Stomach smooth muscle (tissue), 2 donors: Measurements from ENCODE around the gene PRSS53.
"Not testable (repeated sequence)": the region's sequence is repeated elsewhere in the genome, so short reads cannot be mapped to it uniquely, and the experiment has no call there.

Source experiments
- H3K27ac ChIP-seq: one replicate; pipeline ENCODE4 v1.7.0; 2013; ENCODE audit warnings: mild to moderate bottlenecking, low read length, inconsistent platforms
- H3K27me3 ChIP-seq, 2 donors: one replicate each; pipeline ENCODE4 v1.7.0; 2013; ENCODE audit warnings: low read length in 2 of 2; ENCODE audit not compliant: insufficient read depth in 2 of 2, control insufficient read depth in 1 of 2
- H3K36me3 ChIP-seq, 2 donors: one replicate each; pipeline ENCODE4 v1.7.0; 2013; ENCODE audit warnings: low read length in 2 of 2; ENCODE audit not compliant: control insufficient read depth in 2 of 2, insufficient read depth in 2 of 2
- H3K4me1 ChIP-seq: one replicate; pipeline ENCODE4 v1.7.0; 2013; ENCODE audit warnings: low read length; ENCODE audit not compliant: control insufficient read depth, insufficient read depth
- H3K4me3 ChIP-seq, 2 donors: one replicate each; pipeline ENCODE4 v1.7.0; 2013; ENCODE audit warnings: low read length in 2 of 2
- H3K9ac ChIP-seq, 2 donors: one replicate each; pipeline ENCODE4 v1.7.0; 2013; ENCODE audit warnings: low read length in 2 of 2, mild to moderate bottlenecking in 1 of 2
- H3K9me3 ChIP-seq, 2 donors: one replicate each; pipeline ENCODE4 v1.7.0; 2013; ENCODE audit warnings: low read length in 2 of 2; ENCODE audit not compliant: control insufficient read depth in 2 of 2
- donor health status: healthy.
- donor health status: Pancreatic carcinoma.

PRSS53 gene

DNA sequence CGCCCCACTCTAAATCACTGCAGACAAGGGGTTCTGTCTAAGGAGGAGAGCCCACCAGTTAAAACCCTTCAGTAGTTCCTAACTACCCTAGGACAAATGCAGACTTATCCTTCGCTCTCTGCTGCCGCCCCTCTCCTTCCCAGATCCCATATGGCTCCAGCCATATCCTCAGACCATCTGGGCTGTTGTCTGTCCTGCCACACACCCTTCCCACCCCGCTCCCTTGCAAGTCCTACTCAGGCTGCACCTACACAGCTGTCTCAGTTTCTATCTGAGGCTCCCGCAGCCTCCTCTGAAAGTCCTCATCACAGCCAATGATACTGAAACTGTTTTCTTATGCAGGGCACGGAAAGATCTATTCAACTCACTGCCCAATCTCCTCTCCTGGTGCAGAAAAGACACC is 18.7 kb upstream of the PRSS53 start:
- H3K9ac ChIP-seq, result no peak overlapping the region
- H3K9me3 ChIP-seq, result no peaks in the 10 kb centered on the region
- no peak overlapping the region for H3K27ac ChIP-seq
- H3K4me3 ChIP-seq, result peak overlapping the region; percentile 77 to 86
- H3K36me3 ChIP-seq, result peaks cover 17 to 23% of the 10 kb centered on the region in 2 donors
- peaks cover 24% of the 10 kb centered on the region for H3K4me1 ChIP-seq
- no peaks in the 10 kb centered on the region for H3K27me3 ChIP-seq

DNA sequence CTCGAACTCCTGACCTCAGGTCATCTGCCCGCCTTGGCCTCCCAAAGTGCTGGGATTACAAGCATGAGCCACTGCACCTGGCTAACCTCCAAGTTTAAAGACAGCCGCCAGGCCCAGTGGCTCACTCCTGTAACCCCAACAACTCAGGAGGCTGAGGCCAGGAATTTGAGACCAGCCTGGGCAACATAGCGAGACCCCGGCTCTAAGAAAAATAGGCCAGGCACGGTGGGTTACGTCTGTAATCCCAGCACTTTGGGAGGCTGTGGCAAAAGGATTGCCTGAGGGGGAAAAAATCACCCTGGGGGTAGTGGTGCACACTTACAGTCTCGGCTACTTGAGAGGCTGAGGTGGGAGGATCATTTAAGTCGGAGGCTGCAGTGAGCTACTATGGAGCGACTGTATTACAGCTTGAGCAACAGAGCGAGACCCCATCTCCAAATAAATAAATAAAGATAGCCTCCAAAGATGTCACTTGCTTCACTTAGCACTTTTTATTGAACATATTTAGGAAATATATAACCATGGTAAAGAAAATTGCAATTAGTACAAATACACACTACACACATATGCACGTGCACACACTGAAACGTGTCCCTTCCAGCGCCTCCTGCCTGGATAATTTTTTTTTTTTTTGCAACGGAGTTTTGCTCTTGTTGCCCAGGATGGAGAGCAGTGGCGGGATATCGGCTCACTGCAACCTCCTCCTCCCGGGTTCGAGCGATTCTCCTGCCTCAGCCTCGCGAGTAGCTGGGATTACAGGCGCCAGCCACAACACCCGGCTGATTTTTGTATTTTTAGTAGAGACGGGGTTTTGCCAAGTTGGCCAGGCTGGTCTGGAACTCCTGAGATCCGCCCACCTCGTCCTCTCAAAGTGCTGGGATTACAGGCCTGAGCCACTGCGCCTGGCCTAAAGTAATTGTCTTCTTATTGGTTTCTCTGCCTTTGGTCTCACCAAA is 18.0 kb upstream of the PRSS53 start:
- Histone ChIP-seq H3K9ac (no peak overlapping the region), H3K4me3 (no peak overlapping the region), H3K27me3 (no peaks in the 10 kb centered on the region), H3K36me3 (peaks cover 16 to 18% of the 10 kb centered on the region in 2 donors), H3K9me3 (no peaks in the 10 kb centered on the region), H3K4me1 (peaks cover 22% of the 10 kb centered on the region), H3K27ac (no peak overlapping the region)

DNA sequence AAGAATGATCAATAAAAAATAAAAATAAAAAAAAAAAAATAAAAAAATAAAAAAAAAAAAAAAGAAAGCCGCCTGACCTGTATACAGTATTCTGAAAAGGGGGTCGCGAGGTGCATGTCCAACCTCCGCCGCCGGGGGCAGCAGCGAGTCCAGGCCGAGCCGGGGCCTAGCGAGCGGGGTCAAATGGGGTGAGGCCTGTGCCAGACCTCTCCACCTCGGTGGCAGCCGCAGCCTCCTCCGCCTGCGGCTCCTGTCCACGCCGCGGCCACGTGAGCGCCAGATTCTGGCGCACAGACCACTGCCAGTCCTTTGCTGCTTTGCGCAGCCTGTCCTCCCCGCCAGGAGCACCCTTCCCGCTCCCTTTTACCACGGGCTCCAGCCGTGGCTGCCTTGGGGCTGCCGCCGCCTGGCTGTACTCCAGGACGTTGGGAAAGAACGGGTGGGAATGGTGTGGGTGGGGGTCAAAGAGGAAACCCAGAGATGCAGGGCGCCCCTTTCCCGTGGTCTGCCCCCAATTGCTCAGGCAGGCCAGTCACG is 17.0 kb upstream of the PRSS53 start:
- no peak overlapping the region for H3K9ac ChIP-seq
- H3K27me3 ChIP-seq, result no peaks in the 10 kb centered on the region
- no peak overlapping the region for H3K27ac ChIP-seq

DNA sequence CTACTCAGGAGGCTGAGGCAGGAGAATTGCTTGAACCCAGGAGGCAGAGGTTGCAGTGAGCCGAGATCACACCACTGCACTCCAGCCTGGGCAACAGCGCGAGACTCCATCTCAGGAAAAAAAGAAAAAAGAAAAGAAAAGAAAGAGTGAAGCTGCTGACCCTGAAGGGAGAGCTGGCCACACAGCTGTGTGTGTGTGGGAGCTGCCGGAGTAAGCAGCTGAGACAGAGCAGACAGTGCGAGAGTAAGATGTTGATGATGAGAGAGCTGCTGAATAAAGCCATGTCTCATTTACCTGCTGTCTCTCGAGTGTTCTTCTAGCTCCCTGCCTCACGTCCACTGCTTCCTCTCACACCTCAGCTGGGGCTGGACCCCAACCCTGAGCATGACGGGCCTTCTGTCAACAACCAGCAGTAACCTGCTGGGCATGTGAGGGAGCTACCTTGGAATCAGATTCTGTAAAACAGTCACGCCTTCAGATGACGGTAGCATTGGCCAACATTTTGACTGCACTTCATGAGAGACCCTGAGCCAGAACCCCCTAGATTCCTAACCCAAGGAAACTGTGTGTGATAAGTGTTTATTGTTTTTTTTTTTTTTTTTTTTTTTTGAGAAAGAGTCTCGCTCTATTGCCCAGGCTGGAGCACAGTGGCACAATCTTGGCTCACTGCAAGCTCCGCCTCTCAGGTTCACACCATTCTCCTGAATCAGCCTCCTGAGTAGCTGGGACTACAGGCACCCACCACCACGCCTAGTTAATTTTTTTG is 12.3 kb upstream of the PRSS53 start:
- H3K27me3 ChIP-seq, H3K27ac ChIP-seq, H3K9me3 ChIP-seq, H3K36me3 ChIP-seq, H3K4me3 ChIP-seq, H3K4me1 ChIP-seq, H3K9ac ChIP-seq: not testable (repeated sequence)

More for the DNA sequence above, 17.0 kb upstream of the PRSS53 start:
- peaks cover 22% of the 10 kb centered on the region for H3K4me1 ChIP-seq
- H3K9me3 ChIP-seq, result no peaks in the 10 kb centered on the region
- peaks cover 8 to 12% of the 10 kb centered on the region in 2 donors for H3K36me3 ChIP-seq
- peak overlapping the region; percentile 31 to 66 for H3K4me3 ChIP-seq

DNA sequence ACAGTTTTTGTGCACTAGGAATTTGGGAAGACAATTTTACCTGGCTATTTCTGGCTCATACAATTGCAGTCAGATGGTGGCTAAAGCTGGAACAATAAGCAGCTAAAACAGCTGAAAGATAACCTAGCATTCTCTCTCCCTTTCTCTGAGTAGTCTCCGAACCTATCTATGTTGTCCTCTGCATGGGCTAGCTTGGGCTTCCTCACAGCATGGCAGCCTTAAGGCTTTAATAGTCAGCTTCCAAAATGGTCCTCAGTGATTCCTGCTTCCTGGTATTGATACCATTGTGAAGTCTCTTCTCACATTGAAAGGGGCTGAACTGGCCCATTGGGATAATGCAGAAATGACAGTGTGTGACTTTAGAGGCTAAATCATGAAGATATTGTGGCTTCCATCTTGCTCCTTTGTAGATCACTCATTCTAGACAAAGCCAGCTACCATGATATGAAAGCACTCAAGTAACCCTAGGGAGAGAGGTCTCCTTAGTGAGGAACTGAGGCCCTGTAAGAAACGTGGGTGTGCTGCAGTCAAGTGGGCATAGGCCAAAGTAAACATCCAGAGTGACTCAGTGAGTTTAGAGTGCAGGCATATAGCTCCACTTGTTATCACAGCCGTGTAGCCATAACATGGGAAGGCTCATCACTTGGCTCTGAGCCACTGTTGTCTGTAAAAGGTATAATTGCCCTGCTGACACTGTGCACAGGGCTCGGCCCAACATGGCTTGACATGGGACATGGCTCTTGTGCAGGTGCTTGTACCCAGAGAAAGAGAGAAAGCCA is 11.3 kb upstream of the PRSS53 start:
- Histone ChIP-seq H3K27me3 (no peaks in the 10 kb centered on the region), H3K4me3 (no peak overlapping the region), H3K4me1 (peaks cover 4% of the 10 kb centered on the region), H3K9me3 (no peaks in the 10 kb centered on the region), H3K36me3 (no peaks in the 10 kb centered on the region), H3K27ac (no peak overlapping the region), H3K9ac (no peak overlapping the region)

DNA sequence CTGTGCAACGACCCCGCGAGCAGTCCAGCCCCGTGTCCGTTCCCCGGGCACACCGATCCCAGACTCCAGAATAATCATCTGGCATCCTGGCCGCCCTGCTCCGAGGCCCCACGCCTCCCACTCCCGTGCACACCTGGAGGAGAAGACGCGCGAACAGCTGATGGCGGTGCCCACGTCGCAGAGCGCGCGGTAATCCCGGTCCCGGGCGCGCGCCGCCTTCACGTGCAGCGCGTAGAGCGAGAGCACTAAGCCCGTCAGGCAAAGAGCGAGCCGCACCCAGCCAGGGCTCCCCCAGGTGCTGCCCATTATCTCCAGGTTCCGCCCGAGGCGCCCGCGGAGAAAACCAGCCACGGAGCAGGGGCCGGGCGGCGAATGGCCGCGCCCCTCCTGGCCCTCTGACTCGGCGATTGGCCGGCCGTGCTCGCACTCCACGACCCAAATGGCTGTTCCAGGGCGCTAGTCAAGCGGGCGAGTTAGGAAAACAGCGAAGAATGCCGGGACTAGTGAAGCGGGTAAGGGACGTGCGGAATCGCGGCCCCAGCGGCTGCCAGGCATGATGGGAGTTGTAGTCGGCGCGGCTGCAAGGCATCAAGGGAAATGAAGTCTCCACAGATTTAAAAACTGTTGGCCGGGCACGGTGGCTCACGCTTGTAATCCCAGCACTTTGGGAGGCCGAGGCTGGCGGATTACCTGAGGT is 5.8 kb upstream of the PRSS53 start, which contains the start of gene VKORC1:
Gene VKORC1, minus strand, starts transcription at position 374 of the 697 bp plus-strand sequence. Its CDS starts 68 bp downstream, at position 306.
- no peaks in the 10 kb centered on the region for H3K27me3 ChIP-seq
- peaks cover 12% of the 10 kb centered on the region for H3K4me1 ChIP-seq
- no peaks in the 10 kb centered on the region for H3K9me3 ChIP-seq
- H3K9ac ChIP-seq, result peak within 1 kb of the TSS; percentile 87 to 90
- H3K36me3 ChIP-seq, result peaks cover 0 to 9% of the 10 kb centered on the region in 2 donors
- peak within 1 kb of the TSS; percentile 93 to 94 for H3K4me3 ChIP-seq
- H3K27ac ChIP-seq, result peak within 1 kb of the TSS; percentile 73

DNA sequence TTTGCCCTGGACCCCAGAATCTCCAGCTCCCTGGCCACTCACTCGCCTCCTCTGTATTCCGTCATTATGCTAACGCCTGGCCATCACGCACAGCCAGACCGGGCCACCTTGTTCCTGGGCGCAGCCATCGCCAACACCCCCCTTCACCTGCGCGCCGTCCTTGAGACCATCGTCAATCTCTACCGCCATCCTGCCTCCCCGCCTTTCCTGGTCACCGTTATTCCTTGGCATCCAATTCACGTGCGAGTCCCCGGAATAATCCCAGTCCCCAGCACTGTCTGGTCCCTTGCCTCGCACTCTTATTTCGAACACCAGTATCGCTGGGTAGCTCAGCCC is 5.3 kb upstream of the PRSS53 start:
- Histone ChIP-seq H3K27ac (peak overlapping the region; percentile 73), H3K27me3 (no peaks in the 10 kb centered on the region), H3K4me1 (peaks cover 12% of the 10 kb centered on the region), H3K9me3 (no peaks in the 10 kb centered on the region), H3K4me3 (peak overlapping the region; percentile 93 to 94), H3K9ac (peak overlapping the region; percentile 87 to 90), H3K36me3 (peaks cover 0 to 12% of the 10 kb centered on the region in 2 donors)

DNA sequence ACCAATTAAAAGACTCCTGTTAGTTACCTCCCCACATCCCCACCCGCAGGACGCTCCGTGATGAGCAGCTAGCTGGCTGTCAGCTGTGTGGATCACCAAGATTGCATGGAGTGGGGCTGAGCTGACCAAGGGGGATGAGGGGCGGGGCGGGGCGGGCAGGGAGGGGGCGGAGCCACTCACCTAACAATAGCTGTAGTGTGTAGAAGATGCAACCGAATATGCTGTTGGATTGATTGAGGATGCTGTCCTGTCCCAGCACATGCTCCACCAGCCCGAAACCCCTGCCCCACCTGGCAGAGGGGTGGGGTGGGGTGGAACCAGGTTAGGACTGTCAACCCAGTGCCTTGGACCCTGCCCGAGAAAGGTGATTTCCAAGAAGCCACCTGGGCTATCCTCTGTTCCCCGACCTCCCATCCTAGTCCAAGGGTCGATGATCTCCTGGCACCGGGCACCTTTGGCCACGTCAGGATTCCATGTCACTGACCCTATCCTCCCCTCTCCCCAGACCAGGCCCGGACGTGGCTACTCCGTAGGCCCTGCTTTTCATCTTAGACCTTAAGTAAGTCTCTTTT is 4.5 kb upstream of the PRSS53 start:
- Histone ChIP-seq H3K4me1 (peaks cover 12% of the 10 kb centered on the region), H3K9ac (peak overlapping the region; percentile 33 to 36), H3K27ac (no peak overlapping the region), H3K4me3 (peak overlapping the region in 1 of 2 donors; percentile 94), H3K36me3 (peaks cover 0 to 18% of the 10 kb centered on the region in 2 donors), H3K9me3 (no peaks in the 10 kb centered on the region), H3K27me3 (no peaks in the 10 kb centered on the region)

DNA sequence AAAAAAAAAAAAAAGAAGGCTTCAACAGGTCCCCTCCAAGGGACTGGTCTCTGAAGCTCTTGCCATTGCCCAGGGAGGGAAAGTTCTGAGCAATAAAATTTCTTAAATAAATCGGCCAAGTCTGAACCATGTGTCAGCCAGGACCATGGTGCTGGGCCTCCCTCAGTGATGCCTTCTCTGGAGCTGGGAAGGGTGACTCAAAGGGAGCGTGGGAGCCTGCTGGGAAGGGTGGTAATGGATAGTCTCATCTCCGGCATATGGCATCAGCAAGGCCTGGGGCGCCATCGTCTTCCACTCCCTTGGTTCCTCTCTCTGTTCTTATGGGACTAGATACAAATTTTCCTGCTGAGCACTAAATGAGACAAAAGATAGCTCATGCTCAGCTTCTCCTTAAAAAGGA is 3.6 kb upstream of the PRSS53 start:
- H3K4me3 ChIP-seq, result no peak overlapping the region
- H3K36me3 ChIP-seq, result peaks cover 0 to 18% of the 10 kb centered on the region in 2 donors
- H3K27ac ChIP-seq, result no peak overlapping the region
- H3K4me1 ChIP-seq, result peaks cover 12% of the 10 kb centered on the region
- H3K9ac ChIP-seq, result peak overlapping the region in 1 of 2 donors; percentile 5
- H3K27me3 ChIP-seq, result no peaks in the 10 kb centered on the region
- H3K9me3 ChIP-seq, result no peaks in the 10 kb centered on the region
